ENCODE measurements around the gene KCNIP1. TPM values are rescaled to one million over a fixed set of nuclear protein-coding genes. Genes with fewer than 3 reads are reported as not detected.
"Not testable (repeated sequence)": the region's sequence is repeated elsewhere in the genome, so short reads cannot be mapped to it uniquely, and the experiment has no call there.

Gene KCNIP1
- total RNA-seq, 2 donors from 2014 or later = not detected

DNA sequence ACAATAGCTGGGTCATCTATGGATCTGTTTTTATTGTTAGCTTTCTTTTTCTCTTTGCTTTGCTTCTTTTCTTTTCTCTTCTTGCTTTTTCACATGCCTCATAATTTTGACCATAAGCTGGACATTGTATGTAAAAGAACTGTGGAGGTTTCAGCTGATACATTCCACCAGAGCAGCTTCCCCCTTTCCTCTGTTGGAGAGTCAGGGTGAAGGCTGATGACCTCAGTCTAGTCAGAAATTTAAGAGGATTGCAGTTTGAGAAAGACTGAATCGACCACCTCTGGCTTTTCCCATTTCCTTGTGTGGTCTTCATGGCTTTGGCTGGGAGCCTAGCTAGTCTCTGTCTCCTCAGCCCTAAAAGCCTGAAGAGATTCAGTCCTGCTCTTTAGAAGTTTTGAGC is 42.0 kb downstream of the KCNIP1 start:
- TF ChIP-seq, protein P1, sequence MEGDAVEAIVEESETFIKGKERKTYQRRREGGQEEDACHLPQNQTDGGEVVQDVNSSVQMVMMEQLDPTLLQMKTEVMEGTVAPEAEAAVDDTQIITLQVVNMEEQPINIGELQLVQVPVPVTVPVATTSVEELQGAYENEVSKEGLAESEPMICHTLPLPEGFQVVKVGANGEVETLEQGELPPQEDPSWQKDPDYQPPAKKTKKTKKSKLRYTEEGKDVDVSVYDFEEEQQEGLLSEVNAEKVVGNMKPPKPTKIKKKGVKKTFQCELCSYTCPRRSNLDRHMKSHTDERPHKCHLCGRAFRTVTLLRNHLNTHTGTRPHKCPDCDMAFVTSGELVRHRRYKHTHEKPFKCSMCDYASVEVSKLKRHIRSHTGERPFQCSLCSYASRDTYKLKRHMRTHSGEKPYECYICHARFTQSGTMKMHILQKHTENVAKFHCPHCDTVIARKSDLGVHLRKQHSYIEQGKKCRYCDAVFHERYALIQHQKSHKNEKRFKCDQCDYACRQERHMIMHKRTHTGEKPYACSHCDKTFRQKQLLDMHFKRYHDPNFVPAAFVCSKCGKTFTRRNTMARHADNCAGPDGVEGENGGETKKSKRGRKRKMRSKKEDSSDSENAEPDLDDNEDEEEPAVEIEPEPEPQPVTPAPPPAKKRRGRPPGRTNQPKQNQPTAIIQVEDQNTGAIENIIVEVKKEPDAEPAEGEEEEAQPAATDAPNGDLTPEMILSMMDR (conservative IDR thresholded peaks at IDR 0.05) = no peak
- no peak overlapping the region for H3K27ac ChIP-seq (ENCODE audit: low read depth, low read length)
- Mint-ChIP-seq H3K4me1 (no peaks in the 10 kb centered on the region), H3K36me3 (ENCODE audit: low read depth) (no peaks in the 10 kb centered on the region), H3K27ac (no peak overlapping the region), H3K27me3 (ENCODE audit: insufficient read depth) (peaks cover 4% of the 10 kb centered on the region), H3K4me3 (no peak overlapping the region), H3K9me3 (peaks cover 12% of the 10 kb centered on the region)
- WGBS, 2 experiments (ENCODE audit: insufficient coverage in 1 of 2, insufficient read length in 1 of 2) = 89 to 100% methylated on average over 1 of the region's 1 CpG
- H3K9ac ChIP-seq (ENCODE audit: extremely low read depth, low read length, poor library complexity, severe bottlenecking) = no peak overlapping the region
- H3K4me1 ChIP-seq (ENCODE audit: control insufficient read depth, insufficient read depth, low read length) = no peaks in the 10 kb centered on the region
- H3K27me3 ChIP-seq (ENCODE audit: control insufficient read depth, insufficient read depth, low read length, poor library complexity, severe bottlenecking) = peaks cover 11% of the 10 kb centered on the region
- no peak for DNase-seq
- peaks cover 17% of the 10 kb centered on the region for H3K9me3 ChIP-seq (ENCODE audit: control insufficient read depth, low read length)
- H3K4me3 ChIP-seq (ENCODE audit: low read length) = no peak overlapping the region
- H3K36me3 ChIP-seq (ENCODE audit: control insufficient read depth, insufficient read depth, low read length) = no peaks in the 10 kb centered on the region

DNA sequence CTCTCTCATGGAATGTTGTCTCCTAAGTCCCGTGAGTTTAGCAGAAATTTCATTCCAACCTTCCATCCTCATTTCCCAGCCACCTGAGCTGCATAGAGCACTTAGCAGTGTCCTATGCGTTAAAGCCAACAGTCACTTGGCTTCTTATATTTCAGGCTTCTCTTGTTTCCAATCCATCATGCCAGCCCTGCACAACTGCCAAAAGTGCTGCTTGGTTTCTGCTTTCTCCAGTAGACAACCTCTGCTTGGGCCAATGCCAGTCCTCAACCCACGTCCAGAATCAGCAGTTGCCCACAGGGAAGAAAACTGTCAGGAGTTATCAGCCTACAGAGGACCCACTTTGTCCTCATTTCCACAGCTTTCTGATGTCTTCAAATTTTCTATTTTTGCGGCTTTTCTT is 42.5 kb downstream of the KCNIP1 start:
- Mint-ChIP-seq H3K4me3 (no peak overlapping the region), H3K27ac (no peak overlapping the region), H3K4me1 (no peaks in the 10 kb centered on the region), H3K36me3 (ENCODE audit: low read depth) (no peaks in the 10 kb centered on the region), H3K27me3 (ENCODE audit: insufficient read depth) (peaks cover 4% of the 10 kb centered on the region), H3K9me3 (peaks cover 12% of the 10 kb centered on the region)
- H3K27me3 ChIP-seq (ENCODE audit: control insufficient read depth, insufficient read depth, low read length, poor library complexity, severe bottlenecking) = peaks cover 16% of the 10 kb centered on the region
- 89 to 95% methylated on average over 4 of the region's 4 CpGs for WGBS, 2 experiments (ENCODE audit: insufficient coverage in 1 of 2, insufficient read length in 1 of 2)
- H3K9me3 ChIP-seq (ENCODE audit: control insufficient read depth, low read length) = peaks cover 17% of the 10 kb centered on the region
- H3K27ac ChIP-seq (ENCODE audit: low read depth, low read length) = no peak overlapping the region
- H3K4me1 ChIP-seq (ENCODE audit: control insufficient read depth, insufficient read depth, low read length) = no peaks in the 10 kb centered on the region
- DNase-seq = peak; percentile 22
- no peak overlapping the region for H3K9ac ChIP-seq (ENCODE audit: extremely low read depth, low read length, poor library complexity, severe bottlenecking)
- H3K4me3 ChIP-seq (ENCODE audit: low read length) = no peak overlapping the region
- TF ChIP-seq, protein P1 (conservative IDR thresholded peaks at IDR 0.05) = no peak
- no peaks in the 10 kb centered on the region for H3K36me3 ChIP-seq (ENCODE audit: control insufficient read depth, insufficient read depth, low read length)

DNA sequence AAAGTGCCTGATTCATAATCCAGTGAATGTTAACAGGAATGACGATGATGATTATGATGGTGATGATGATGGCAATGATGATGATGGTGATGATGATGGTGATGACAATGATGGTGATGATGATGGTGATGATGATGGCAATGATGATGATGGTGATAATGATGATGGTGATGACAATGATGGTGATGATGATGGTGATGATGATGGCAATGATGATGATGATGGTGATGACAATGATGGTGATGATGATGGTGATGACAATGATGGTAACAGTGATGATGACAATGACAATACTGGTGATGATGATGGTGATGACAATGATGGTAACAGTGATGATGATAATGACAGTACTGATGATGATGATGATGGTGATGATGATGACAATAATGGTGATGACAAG is 46.6 kb downstream of the KCNIP1 start:
- WGBS, 2 experiments (ENCODE audit: insufficient coverage in 1 of 2, insufficient read length in 1 of 2) = 90% methylated on average over 1 of the region's 1 CpG
- not testable (repeated sequence) for H3K9me3 Mint-ChIP-seq; H3K9ac ChIP-seq (ENCODE audit: extremely low read depth, low read length, poor library complexity, severe bottlenecking); H3K9me3 ChIP-seq (ENCODE audit: control insufficient read depth, low read length); DNase-seq; H3K4me3 Mint-ChIP-seq; H3K27me3 Mint-ChIP-seq (ENCODE audit: insufficient read depth); H3K27ac Mint-ChIP-seq; H3K4me1 Mint-ChIP-seq; H3K4me3 ChIP-seq (ENCODE audit: low read length); H3K27ac ChIP-seq (ENCODE audit: low read depth, low read length); H3K36me3 Mint-ChIP-seq (ENCODE audit: low read depth); H3K4me1 ChIP-seq (ENCODE audit: control insufficient read depth, insufficient read depth, low read length); H3K36me3 ChIP-seq (ENCODE audit: control insufficient read depth, insufficient read depth, low read length)
- peaks cover 26% of the 10 kb centered on the region for H3K27me3 ChIP-seq (ENCODE audit: control insufficient read depth, insufficient read depth, low read length, poor library complexity, severe bottlenecking)

DNA sequence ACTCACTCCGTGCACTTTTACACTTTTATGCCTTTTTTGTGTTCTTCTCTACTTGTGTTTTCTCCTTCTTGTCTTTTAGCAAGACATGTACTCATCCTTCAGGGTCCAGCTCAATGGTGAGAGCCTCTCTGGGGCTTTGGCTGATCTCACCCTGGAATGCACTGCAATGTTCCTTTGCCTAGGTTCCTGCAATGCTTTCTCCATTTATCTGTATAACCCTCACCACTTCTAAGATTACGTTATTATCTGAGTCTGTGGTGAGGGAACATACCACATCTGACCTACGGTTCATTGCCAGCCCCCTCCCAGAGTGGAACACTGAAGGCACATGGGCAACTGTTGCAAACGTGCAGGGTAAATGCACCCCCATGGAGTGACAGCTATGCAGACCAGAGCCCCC is 47.3 kb downstream of the KCNIP1 start:
- no peaks in the 10 kb centered on the region for H3K9me3 Mint-ChIP-seq
- Histone ChIP-seq H3K27me3 (ENCODE audit: control insufficient read depth, insufficient read depth, low read length, poor library complexity, severe bottlenecking) (peaks cover 26% of the 10 kb centered on the region), H3K27ac (ENCODE audit: low read depth, low read length) (no peak overlapping the region), H3K4me1 (ENCODE audit: control insufficient read depth, insufficient read depth, low read length) (no peaks in the 10 kb centered on the region), H3K4me3 (ENCODE audit: low read length) (no peak overlapping the region), H3K9ac (ENCODE audit: extremely low read depth, low read length, poor library complexity, severe bottlenecking) (no peak overlapping the region), H3K9me3 (ENCODE audit: control insufficient read depth, low read length) (peaks cover 2% of the 10 kb centered on the region), H3K36me3 (ENCODE audit: control insufficient read depth, insufficient read depth, low read length) (no peaks in the 10 kb centered on the region)
- peaks cover 4% of the 10 kb centered on the region for H3K27me3 Mint-ChIP-seq (ENCODE audit: insufficient read depth)
- no peaks in the 10 kb centered on the region for H3K4me1 Mint-ChIP-seq
- TF ChIP-seq, protein P1 (conservative IDR thresholded peaks at IDR 0.05) = no peak
- H3K4me3 Mint-ChIP-seq = no peak overlapping the region
- no peak overlapping the region for H3K27ac Mint-ChIP-seq
- peak; percentile 17 for DNase-seq
- no peaks in the 10 kb centered on the region for H3K36me3 Mint-ChIP-seq (ENCODE audit: low read depth)
- WGBS, 2 experiments (ENCODE audit: insufficient coverage in 1 of 2, insufficient read length in 1 of 2) = 91 to 100% methylated on average over 2 to 4 of the region's 4 CpGs
